ENCODE measurements around the gene EGFR. TPM values are rescaled to one million over a fixed set of nuclear protein-coding genes. Genes with fewer than 3 reads are reported as not detected.

The EGFR gene
- polyA plus RNA-seq, 1 of the 3 experiments (the other 2 are of a cell fraction): 37.6 TPM

GRCh38 chr7:55210716-55211115 is 191.9 kb downstream of the EGFR start (continued):
- no peak for TF ChIP-seq CTCF (IDR thresholded peaks at IDR 0.05)
- no peak for TF ChIP-seq MXI1 (IDR thresholded peaks at IDR 0.05; ENCODE audit: low read depth, low read length)
- no peak for TF ChIP-seq TEAD4 (IDR thresholded peaks at IDR 0.05; ENCODE audit: borderline replicate concordance, insufficient read depth)
- no peak for TF ChIP-seq EZH2phosphoT487 (IDR thresholded peaks at IDR 0.05; ENCODE audit: borderline replicate concordance, low read depth)
- TF ChIP-seq MAX (IDR thresholded peaks at IDR 0.05; ENCODE audit: low read depth): no peak

GRCh38 chr7:55211726-55212125 is 192.9 kb downstream of the EGFR start:
- 0 out of 2 replicates have a peak, but pooled peaks cover 3% of the 10 kb centered on the region for H4K20me1 ChIP-seq (ENCODE audit: insufficient read depth)
- 84% methylated on average over 4 of the region's 4 CpGs for WGBS (ENCODE audit: low lambda C conversion rate)
- peaks cover 7 to 32% of the 10 kb centered on the region in 2 experiments; a peak in 3 of 4 replicates for H3K4me1 ChIP-seq (ENCODE audit: control insufficient read depth in 1 of 2, insufficient read depth in 2 of 2, low read depth in 1 of 2, low read length in 1 of 2)
- peaks cover 33 to 49% of the 10 kb centered on the region in 2 experiments for H3K36me3 ChIP-seq (replicated peaks in 1 of 2; ENCODE audit: control insufficient read depth in 1 of 2, insufficient read depth in 2 of 2, low read length in 1 of 2)
- H3K27ac ChIP-seq (ENCODE audit: low read depth in 2 of 2, low read length in 1 of 2): no peak overlapping the region
- H3K4me2 ChIP-seq: no peak overlapping the region
- POLR2A ChIA-PET: interaction anchor here (2.6 kb wide), 1 partner anchor 19 kb away, joined by 14 read pairs; no protein-coding TSS in a partner anchor
- H3K9me3 ChIP-seq: no peaks in the 10 kb centered on the region
- no peaks in the 10 kb centered on the region for H3K9me2 ChIP-seq
- peaks cover 9% of the 10 kb centered on the region for H3F3A ChIP-seq (replicated peaks; ENCODE audit: insufficient read depth)
- H3K9ac ChIP-seq: no peak overlapping the region
- no peak for DNase-seq
- CTCF ChIA-PET: interaction anchor here (0.9 to 11.2 kb wide), 8 partner anchors 9 to 438 kb away, joined by 3 to 132 read pairs (median 4); no protein-coding TSS in a partner anchor
- H3K79me2 ChIP-seq (ENCODE audit: insufficient read depth): no peaks in the 10 kb centered on the region
- H3K4me3 ChIP-seq (ENCODE audit: low read depth in 2 of 2, low read length in 1 of 2): no peak overlapping the region
- no peaks in the 10 kb centered on the region for H3K27me3 ChIP-seq (ENCODE audit: insufficient read depth)
- TF ChIP-seq IRF3 (IDR thresholded peaks at IDR 0.05; ENCODE audit: low read depth, low read length) (no peak), MXI1 (IDR thresholded peaks at IDR 0.05; ENCODE audit: low read depth, low read length) (no peak), USF2 (IDR thresholded peaks at IDR 0.05; ENCODE audit: borderline replicate concordance, low read depth, low read length) (no peak), MAX (IDR thresholded peaks at IDR 0.05; ENCODE audit: low read depth) (no peak), RCOR1 (IDR thresholded peaks at IDR 0.05; ENCODE audit: low read length) (no peak), TEAD4 (IDR thresholded peaks at IDR 0.05; ENCODE audit: borderline replicate concordance, insufficient read depth) (no peak)
- no peak overlapping the region for H2AFZ ChIP-seq (ENCODE audit: low read depth)

Measured in SK-N-SH (cell line).